H1 (cell line): ENCODE data around the gene APPL2. TPM values are rescaled to one million over a fixed set of nuclear protein-coding genes. Genes with fewer than 3 reads are reported as not detected.

Experiments used
- CTCF ChIA-PET: fragments of 300-600 bp; sonication (Branson Sonifier 250); formaldehyde crosslinking; loops from one replicate; lab custom pipeline; 2021; ENCODE audit not compliant: partially characterized antibody; lab: Charles Lee
- POLR2A ChIA-PET: fragments of 300-600 bp; sonication (Branson Sonifier 250); formaldehyde crosslinking; loops from one replicate; lab custom pipeline; 2021; ENCODE audit warnings: inconsistent platforms; ENCODE audit not compliant: partially characterized antibody; lab: Charles Lee
- DNase-seq, 2 experiments: peaks; one replicate each; pipeline versions ENCODE4 v3.0.0 to v3.0.0-alpha.2; 2010 to 2022; ENCODE audit warnings: low spot score in 2 of 2, low read depth in 1 of 2, mixed read lengths in 1 of 2
- FAIRE-seq: peaks from 2 replicates; lab custom pipeline; 2011; peaks lifted over from hg19 to GRCh38; lab: Jason Lieb, UNC
- H2AFZ ChIP-seq: 2 replicates; pipeline ENCODE4 v1.8.1; 2012; ENCODE audit warnings: low read length, inconsistent platforms
- H2AK5ac ChIP-seq: 2 replicates; pipeline ENCODE4 v1.6.1; 2013; ENCODE audit warnings: low read depth, low read length
- H2BK120ac ChIP-seq: replicated peaks from 2 replicates; pipeline ENCODE3; 2013; ENCODE audit warnings: low read depth, low read length, inconsistent platforms
- H2BK12ac ChIP-seq: 2 replicates; pipeline ENCODE4 v1.6.1; 2013; ENCODE audit warnings: low read depth, low read length
- H2BK15ac ChIP-seq: 2 replicates; pipeline ENCODE4 v1.6.1; 2013; ENCODE audit warnings: low read length
- H2BK20ac ChIP-seq: 2 replicates; pipeline ENCODE4 v1.6.1; 2013; ENCODE audit warnings: low read length
- H2BK5ac ChIP-seq: 2 replicates; pipeline ENCODE4 v1.6.1; 2013; ENCODE audit warnings: low read depth, low read length
- H3K14ac ChIP-seq: 2 replicates; pipeline ENCODE4 v1.6.1; 2013; ENCODE audit warnings: inconsistent platforms; ENCODE audit not compliant: insufficient read length
- H3K18ac ChIP-seq: 2 replicates; pipeline ENCODE4 v1.6.1; 2013; ENCODE audit warnings: low read length; ENCODE audit errors: extremely low read depth
- H3K23ac ChIP-seq: 2 replicates; pipeline ENCODE4 v1.6.1; 2013; ENCODE audit warnings: inconsistent platforms; ENCODE audit not compliant: insufficient read length
- H3K23me2 ChIP-seq: 2 replicates; pipeline ENCODE4 v1.6.1; 2013; ENCODE audit warnings: low read depth, low read length
- H3K27ac ChIP-seq: 2 replicates; pipeline ENCODE4 v1.6.1; 2011; ENCODE audit warnings: low read depth, low read length, inconsistent platforms
- H3K27me3 ChIP-seq, 4 experiments: replicated peaks in 1 of 4; 1 replicate in 1 of 4; 2 replicates in 3 of 4; pipeline versions ENCODE4 v1.6.1 to v1.8.1; 2011 to 2013; ENCODE audit warnings: low read length in 3 of 4, mild to moderate bottlenecking in 3 of 4, inconsistent platforms in 2 of 4, mixed read lengths in 2 of 4, moderate library complexity in 1 of 4; ENCODE audit not compliant: control insufficient read depth in 3 of 4, insufficient read depth in 3 of 4; ENCODE audit errors: extremely low read depth in 1 of 4
- H3K36me3 ChIP-seq, 4 experiments: 2 replicates each; pipeline versions ENCODE4 v1.6.1 to v1.8.1; 2011 to 2013; ENCODE audit warnings: mild to moderate bottlenecking in 4 of 4, low read length in 3 of 4, moderate library complexity in 2 of 4, control low read depth in 1 of 4, inconsistent platforms in 1 of 4; ENCODE audit not compliant: insufficient read depth in 4 of 4, control insufficient read depth in 2 of 4
- H3K4ac ChIP-seq: replicated peaks from 2 replicates; pipeline ENCODE3; 2013; ENCODE audit warnings: low read length, low read depth, mixed read lengths, inconsistent platforms; ENCODE audit not compliant: insufficient read length
- H3K4me1 ChIP-seq, 4 experiments: replicated peaks in 1 of 4; 1 replicate in 1 of 4; 2 replicates in 3 of 4; pipeline versions ENCODE4 v1.6.1 to v1.8.1; 2011 to 2013; ENCODE audit warnings: low read length in 3 of 4, inconsistent platforms in 2 of 4, mixed read lengths in 1 of 4; ENCODE audit not compliant: insufficient read depth in 4 of 4, control insufficient read depth in 3 of 4
- H3K4me2 ChIP-seq, 2 experiments: 2 replicates each; pipeline versions ENCODE4 v1.6.1 to v1.8.1; 2011 to 2013; ENCODE audit warnings: low read depth in 2 of 2, low read length in 2 of 2, control low read depth in 1 of 2, inconsistent platforms in 1 of 2, mild to moderate bottlenecking in 1 of 2; ENCODE audit not compliant: insufficient read depth in 1 of 2
- H3K4me3 ChIP-seq, 4 experiments: fragments of 200-600, 300-600 bp in 1 of 4; sonication (generic), shearing (Covaris generic), sonication (Bioruptor Twin) in 1 of 4; 2 replicates each; pipeline versions ENCODE4 v1.5.1 to v1.8.1; 2011 to 2016; ENCODE audit warnings: low read length in 4 of 4, low read depth in 3 of 4, control low read depth in 2 of 4, inconsistent platforms in 2 of 4, mild to moderate bottlenecking in 2 of 4, mixed read lengths in 1 of 4, moderate library complexity in 1 of 4; ENCODE audit not compliant: insufficient read depth in 2 of 4; ENCODE audit errors: extremely low read depth in 1 of 4
- H3K56ac ChIP-seq: replicated peaks from 2 replicates; pipeline ENCODE3; 2013; ENCODE audit warnings: low read depth, mild to moderate bottlenecking, mixed read lengths, low read length, inconsistent platforms; ENCODE audit not compliant: insufficient read length
- H3K79me1 ChIP-seq: 2 replicates; pipeline ENCODE4 v1.6.1; 2013; ENCODE audit warnings: low read depth, low read length, control low read depth
- H3K79me2 ChIP-seq, 2 experiments: 2 replicates each; pipeline versions ENCODE4 v1.6.1 to v1.8.1; 2012 to 2013; ENCODE audit warnings: low read length in 2 of 2, mild to moderate bottlenecking in 2 of 2, inconsistent platforms in 1 of 2; ENCODE audit not compliant: insufficient read depth in 2 of 2, control insufficient read depth in 1 of 2
- H3K9ac ChIP-seq, 4 experiments: replicated peaks in 1 of 4; 1 replicate in 1 of 4; 2 replicates in 3 of 4; pipeline versions ENCODE4 v1.6.1 to v1.8.1; 2011 to 2013; ENCODE audit warnings: low read depth in 3 of 4, low read length in 3 of 4, control low read depth in 2 of 4, mild to moderate bottlenecking in 2 of 4, moderate library complexity in 2 of 4, inconsistent platforms in 1 of 4; ENCODE audit errors: extremely low read depth in 1 of 4
- H3K9me3 ChIP-seq, 2 experiments: 2 replicates each; pipeline versions ENCODE4 v1.6.1 to v1.8.1; 2012 to 2013; ENCODE audit warnings: mild to moderate bottlenecking in 2 of 2, moderate library complexity in 2 of 2, control low read depth in 1 of 2, inconsistent platforms in 1 of 2, low read depth in 1 of 2, low read length in 1 of 2, mixed read lengths in 1 of 2; ENCODE audit not compliant: insufficient read depth in 2 of 2
- H4K20me1 ChIP-seq, 2 experiments: replicated peaks in 1 of 2; 2 replicates each; pipeline versions ENCODE3 to v1.8.1; 2011 to 2013; ENCODE audit warnings: inconsistent platforms in 2 of 2, low read length in 2 of 2, mild to moderate bottlenecking in 1 of 2; ENCODE audit not compliant: insufficient read depth in 2 of 2, control insufficient read depth in 1 of 2
- H4K5ac ChIP-seq: 2 replicates; pipeline ENCODE4 v1.6.1; 2013; ENCODE audit warnings: low read length, low read depth, mixed read lengths, inconsistent platforms; ENCODE audit not compliant: insufficient read length
- H4K8ac ChIP-seq: 2 replicates; pipeline ENCODE4 v1.8.0; 2013; ENCODE audit warnings: mild to moderate bottlenecking, moderate library complexity, low read length, inconsistent platforms; ENCODE audit not compliant: insufficient read depth; ENCODE audit errors: extremely low read depth
- H4K91ac ChIP-seq: replicated peaks from 2 replicates; pipeline ENCODE3; 2013; ENCODE audit warnings: low read length, mixed read lengths, inconsistent platforms; ENCODE audit not compliant: insufficient read length
- BACH1 ChIP-seq: IDR thresholded peaks from 2 replicates; pipeline ENCODE4 v1.6.1; 2012; ENCODE audit warnings: low read length, improper control_type of control experiment
- BCL11A ChIP-seq, 2 experiments: IDR thresholded peaks; one replicate each; pipeline ENCODE4 v1.6.1; 2011; ENCODE audit warnings: low read depth in 2 of 2, low read length in 2 of 2, mild to moderate bottlenecking in 2 of 2
- CBX8 ChIP-seq: fragments of 300-800, 300-1000 bp; sonication (generic); IDR thresholded peaks from 2 replicates; pipeline ENCODE4 v1.7.1; 2016; ENCODE audit warnings: low read depth, low read length, borderline replicate concordance
- CHD1 ChIP-seq: IDR thresholded peaks from 2 replicates; pipeline ENCODE4 v1.6.1; 2012; ENCODE audit warnings: low read depth, low read length, improper control_type of control experiment
- EZH2 ChIP-seq: fragments of 200-600 bp; sonication (generic); IDR thresholded peaks from 2 replicates; pipeline ENCODE4 v1.7.1; 2012; ENCODE audit warnings: low read depth, mild to moderate bottlenecking, moderate library complexity, low read length, inconsistent platforms; ENCODE audit not compliant: severe bottlenecking
- KDM5A ChIP-seq: fragments of 200-600 bp; IDR thresholded peaks from 2 replicates; pipeline ENCODE4 v1.7.1; 2012; ENCODE audit warnings: mild to moderate bottlenecking, low read length, inconsistent platforms, mixed read lengths
- MAX ChIP-seq: IDR thresholded peaks from 2 replicates; pipeline ENCODE4 v1.6.1; 2012; ENCODE audit warnings: inconsistent platforms
- POLR2A ChIP-seq, 2 experiments: IDR thresholded peaks; 1 replicate in 1 of 2; 2 replicates in 1 of 2; pipeline ENCODE4 v1.6.1; 2011; ENCODE audit warnings: low read depth in 2 of 2, low read length in 2 of 2, mild to moderate bottlenecking in 2 of 2; ENCODE audit errors: control extremely low read depth in 1 of 2
- SAP30 ChIP-seq: fragments of 300-600 bp; sonication (generic); IDR thresholded peaks from 2 replicates; pipeline ENCODE4 v1.7.1; 2012; ENCODE audit warnings: low read length, moderate library complexity, mild to moderate bottlenecking, inconsistent platforms; ENCODE audit not compliant: insufficient read depth, insufficient replicate concordance
- SRF ChIP-seq: IDR thresholded peaks from 2 replicates; pipeline ENCODE4 v1.6.1; 2011; ENCODE audit warnings: mild to moderate bottlenecking, low read depth, low read length, moderate library complexity
- TAF1 ChIP-seq: IDR thresholded peaks from 2 replicates; pipeline ENCODE4 v1.6.1; 2011; ENCODE audit warnings: mild to moderate bottlenecking, low read depth, low read length
- YY1 ChIP-seq: IDR thresholded peaks from 2 replicates; pipeline ENCODE4 v1.6.1; 2011; ENCODE audit warnings: low read depth, mild to moderate bottlenecking, low read length
- WGBS, 2 experiments: shearing (Covaris generic) in 1 of 2; methylation state at CpG; one replicate each; pipeline versions ENCODE4 v1.1.6 to v1.1.7; 2013 to 2015; ENCODE audit warnings: low lambda C conversion rate in 2 of 2, mixed read lengths in 2 of 2, inconsistent platforms in 1 of 2, low coverage in 1 of 2, missing lambda C conversion rate in 1 of 2; ENCODE audit not compliant: insufficient replicate concordance in 2 of 2, insufficient coverage in 1 of 2, insufficient read length in 1 of 2; ENCODE audit errors: extremely low coverage in 1 of 2, missing lambda C conversion rate in 1 of 2; 5-methylcytosine and 5-hydroxymethylcytosine counted together
- polyA plus RNA-seq, 7 experiments: library from polyadenylated mRNA; depleted of rRNA in 3 of 7; stranded (reverse) in 5 of 7; unstranded in 2 of 7; fragments of >200 nt in 5 of 7; fragments of 200-250 nt in 2 of 7; gene quantifications; 1 replicate in 5 of 7; 2 replicates in 1 of 7; 4 replicates in 1 of 7; pipeline versions ENCODE4 v1.2.1 to v1.2.3, GENCODE V29; 2011 to 2013; ENCODE audit warnings: missing spikeins in 2 of 7, mixed read lengths in 2 of 7
- total RNA-seq: library from RNA; stranded (reverse); fragmentation: NEBNext Ultra II Directional; extraction: Animal tissue kit (Norgen Biotek cat#: 25700); gene quantifications from 2 replicates; pipeline ENCODE4 v1.2.1, GENCODE V29; 2021
- TF ChIP-seq, protein P1 (sequence below): IDR thresholded peaks from 2 replicates; pipeline ENCODE4 v1.6.1; 2011; ENCODE audit warnings: low read depth, mild to moderate bottlenecking, low read length; ENCODE audit not compliant: insufficient read depth

Gene APPL2
- total and polyA plus RNA-seq, 2 of the 8 experiments (the other 6 are each of a cell fraction or from before 2014, with no cell fraction given) = 8.9 to 22.9 TPM

- WGBS, 2 experiments = 94% methylated on average over 4 of the region's 4 CpGs; no CpG with 5 or more reads in 1 of the 2 experiments
- TF ChIP-seq CHD1 = no peak
- TF ChIP-seq BCL11A (IDR thresholded peaks at IDR 0.05; ENCODE audit: low read depth in 2 of 2, low read length in 2 of 2) = no peak
- TF ChIP-seq KDM5A = no peak
- no peak for TF ChIP-seq CBX8
- TF ChIP-seq POLR2A (IDR thresholded peaks at IDR 0.05; ENCODE audit: control extremely low read depth in 1 of 2, low read depth in 2 of 2, low read length in 2 of 2) = no peak
- no peak for TF ChIP-seq MAX
- no peak for TF ChIP-seq EZH2
- TF ChIP-seq SRF = no peak
- no peak for TF ChIP-seq TAF1
- TF ChIP-seq YY1 = no peak
- TF ChIP-seq, protein P1, sequence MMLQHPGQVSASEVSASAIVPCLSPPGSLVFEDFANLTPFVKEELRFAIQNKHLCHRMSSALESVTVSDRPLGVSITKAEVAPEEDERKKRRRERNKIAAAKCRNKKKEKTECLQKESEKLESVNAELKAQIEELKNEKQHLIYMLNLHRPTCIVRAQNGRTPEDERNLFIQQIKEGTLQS = no peak
- TF ChIP-seq SAP30 = no peak
- TF ChIP-seq BACH1 = no peak
Measured at GRCh38 chr12:105272814-105273416, 36.9 kb upstream of the APPL2 start.

More at GRCh38 chr12:105272814-105273416, 36.9 kb upstream of the APPL2 start:
- ChIA-PET POLR2A (no interaction called here), CTCF (interaction anchor here (1.0 to 1.7 kb wide), 4 partner anchors 10 to 111 kb away, joined by 3 to 6 read pairs (median 4); no protein-coding TSS in a partner anchor)
- Histone ChIP-seq H3K23me2 (no peaks in the 10 kb centered on the region), H3K4me1 (no peaks in the 10 kb centered on the region), H3K36me3 (no peaks in the 10 kb centered on the region), H3K9me3 (no peaks in the 10 kb centered on the region), H2AFZ (no peak overlapping the region), H3K23ac (no peak overlapping the region), H3K9ac (no peak overlapping the region), H2BK15ac (no peak overlapping the region), H2BK5ac (no peak overlapping the region), H2BK120ac (no peak overlapping the region), H3K27me3 (no peaks in the 10 kb centered on the region; a peak in 1 of 7 replicates), H2AK5ac (no peak overlapping the region), H4K8ac (no peak overlapping the region), H3K79me1 (no peaks in the 10 kb centered on the region), H3K79me2 (no peaks in the 10 kb centered on the region), H4K20me1 (no peaks in the 10 kb centered on the region), H3K14ac (no peak overlapping the region), H3K56ac (no peak overlapping the region), H3K4me2 (no peak overlapping the region), H3K4ac (no peak overlapping the region), H4K91ac (no peak overlapping the region), H4K5ac (no peak overlapping the region), H3K4me3 (no peak overlapping the region), H2BK20ac (no peak overlapping the region), H3K18ac (no peak overlapping the region), H2BK12ac (no peak overlapping the region), H3K27ac (no peak overlapping the region)
- FAIRE-seq (no peak), DNase-seq (no peak)
